ENCODE measurements around the gene NTRK1.

The NTRK1 gene

DNA sequence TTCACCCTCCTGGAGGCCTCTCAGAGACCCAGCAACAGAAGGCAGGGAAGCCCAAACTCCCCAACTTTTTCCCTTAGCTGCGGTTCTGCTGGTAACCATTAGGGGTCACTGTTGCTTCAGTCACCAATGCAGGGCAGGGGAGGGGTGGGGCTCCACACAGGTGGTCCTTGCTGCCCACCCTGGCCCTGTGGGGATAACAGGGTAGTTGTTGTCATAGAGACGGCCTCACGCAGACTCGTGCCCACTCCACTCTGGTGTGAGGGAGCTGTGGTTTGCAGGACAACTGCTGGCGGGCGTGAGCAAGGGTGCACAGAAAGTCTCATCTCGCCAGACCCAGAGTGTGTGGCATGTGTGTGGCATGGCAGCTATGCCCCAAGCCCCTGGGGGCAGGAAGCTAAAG lies 21.7 kb upstream of the NTRK1 start:
- DNase-seq (ENCODE audit: low read depth) = no peak

DNA sequence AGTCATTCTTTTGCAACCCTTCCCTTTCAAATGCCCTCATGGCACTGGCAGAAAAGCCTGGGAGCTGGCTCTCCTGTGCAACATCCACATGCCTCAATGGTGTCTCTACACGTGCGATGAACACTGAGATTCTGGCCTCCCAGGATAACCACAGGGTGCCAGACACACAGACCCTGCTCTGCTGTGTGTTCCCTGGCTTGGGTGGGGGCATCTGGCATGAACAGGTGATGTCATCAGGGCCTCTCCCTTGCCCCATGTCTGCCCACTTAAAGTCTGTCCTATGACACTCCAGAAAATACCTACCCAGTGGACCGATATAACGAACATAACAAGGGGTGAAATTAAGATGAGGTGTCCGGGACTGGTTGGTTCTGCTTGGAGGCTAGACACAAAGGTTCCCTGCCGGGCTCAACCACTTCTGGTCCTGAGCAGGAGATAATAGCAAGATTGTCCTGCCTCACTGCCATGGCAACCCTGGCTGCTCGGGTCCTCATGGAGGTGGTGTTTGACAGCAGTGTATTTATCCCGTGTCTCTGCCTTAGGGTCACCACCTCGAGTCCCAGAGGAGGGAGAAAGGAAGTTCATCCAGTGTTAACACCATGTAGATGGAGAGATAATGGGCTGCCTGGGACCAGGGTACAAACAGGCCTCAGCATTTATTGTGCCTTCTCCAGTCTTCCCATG lies 21.1 kb upstream of the NTRK1 start:
- no peak for DNase-seq (ENCODE audit: low read depth)

GRCh38 chr1:156840186-156840897 lies 20.3 kb upstream of the NTRK1 start:
- no peak for DNase-seq (ENCODE audit: low read depth)

DNA sequence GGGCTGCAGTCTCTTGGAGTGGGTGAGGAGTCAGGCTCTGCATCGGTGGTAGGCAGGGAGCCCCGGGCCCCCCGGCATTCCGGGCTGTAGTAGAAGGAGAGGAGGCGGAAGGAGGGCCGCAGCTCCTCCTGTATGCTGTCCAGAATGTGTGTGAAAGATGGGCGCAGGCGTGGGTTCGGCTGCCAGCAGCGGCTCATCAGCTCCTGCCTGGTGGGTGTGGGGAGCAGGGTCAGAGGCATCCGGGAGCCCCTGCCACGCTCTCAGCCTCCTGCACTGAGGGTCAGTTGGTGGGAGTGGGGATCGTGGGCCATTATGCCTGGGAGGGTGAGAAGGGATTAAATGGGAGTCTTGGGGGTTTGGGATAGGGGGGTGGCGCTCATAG lies 19.8 kb upstream of the NTRK1 start:
- DNase-seq (ENCODE audit: low read depth) = no peak

GRCh38 chr1:156841295-156841855 lies 19.3 kb upstream of the NTRK1 start:
- no peak for DNase-seq (ENCODE audit: low read depth)

GRCh38 chr1:156842618-156843300 lies 17.9 kb upstream of the NTRK1 start:
- DNase-seq (ENCODE audit: low read depth) = no peak

GRCh38 chr1:156844102-156844501 lies 16.6 kb upstream of the NTRK1 start:
- DNase-seq (ENCODE audit: low read depth) = no peak

DNA sequence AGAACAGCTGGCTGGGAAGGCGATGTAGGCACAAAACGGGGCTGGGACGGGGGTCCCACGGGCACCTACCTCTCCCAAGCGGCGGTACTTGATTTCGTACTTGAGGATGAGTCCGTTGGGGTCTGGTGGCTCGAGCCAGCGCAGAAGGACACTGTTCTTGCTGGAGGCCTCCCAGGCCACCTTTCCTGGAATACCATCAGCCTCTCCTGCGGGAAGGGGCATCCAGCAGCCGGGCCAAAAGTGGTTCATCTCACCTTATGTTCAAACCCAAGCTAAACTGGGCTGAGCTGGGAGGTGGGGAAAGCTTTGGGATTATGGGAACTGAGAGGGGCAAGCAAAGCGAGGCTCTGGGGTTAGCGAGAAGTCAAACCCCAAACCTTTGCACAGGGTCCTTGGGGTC lies 16.0 kb upstream of the NTRK1 start:
- no peak for DNase-seq (ENCODE audit: low read depth)

DNA sequence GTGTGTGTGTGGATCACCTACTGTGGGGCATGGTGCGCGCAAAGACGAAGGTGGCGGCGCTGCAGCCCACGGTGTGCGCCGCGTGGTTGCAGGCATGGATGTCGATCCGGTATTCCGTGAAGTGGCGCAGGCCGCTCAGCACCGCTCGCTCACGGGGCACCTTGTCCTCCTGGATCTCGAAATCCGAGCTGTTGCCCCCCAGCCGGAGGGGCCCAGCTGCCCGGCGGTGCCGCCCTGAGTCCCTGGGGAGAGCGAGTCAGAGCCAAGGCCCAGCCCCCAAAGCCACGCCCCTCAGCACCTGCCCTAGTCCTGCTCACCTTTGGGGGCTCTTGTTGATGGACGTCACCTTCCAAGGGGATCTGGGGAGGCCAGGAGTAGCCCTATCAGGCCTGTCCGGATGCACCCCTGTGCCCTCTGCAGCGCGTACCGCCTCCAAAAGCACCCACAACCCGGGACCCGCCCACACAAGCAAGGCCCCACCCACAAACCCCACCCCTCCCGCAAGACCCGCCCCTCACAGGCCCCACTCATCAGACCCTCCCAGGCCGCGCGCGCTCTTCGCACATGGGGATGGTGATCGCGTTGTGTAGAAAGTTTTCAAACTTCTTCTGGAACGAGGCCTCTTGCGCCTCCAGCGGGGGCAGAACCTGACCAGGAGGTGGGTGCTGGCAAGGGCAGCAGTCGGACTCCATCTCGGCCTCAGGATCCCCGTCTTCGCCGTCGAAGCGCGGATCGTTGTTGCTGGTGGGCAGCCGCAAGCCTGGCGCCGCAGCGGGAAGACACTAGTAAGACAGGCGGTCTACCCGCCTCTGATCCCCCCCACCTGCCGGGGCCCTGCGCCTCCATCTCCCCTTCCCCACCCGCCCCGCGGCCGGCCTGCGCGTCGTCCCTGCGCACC lies 15.4 kb upstream of the NTRK1 start:
- no peak for DNase-seq (ENCODE audit: low read depth)

- DNase-seq (ENCODE audit: low read depth) = no peak
Measured at GRCh38 chr1:156845953-156846545, 14.6 kb upstream of the NTRK1 start.

- no peak for DNase-seq (ENCODE audit: low read depth)
Measured at GRCh38 chr1:156846643-156847042, 14.0 kb upstream of the NTRK1 start.

DNA sequence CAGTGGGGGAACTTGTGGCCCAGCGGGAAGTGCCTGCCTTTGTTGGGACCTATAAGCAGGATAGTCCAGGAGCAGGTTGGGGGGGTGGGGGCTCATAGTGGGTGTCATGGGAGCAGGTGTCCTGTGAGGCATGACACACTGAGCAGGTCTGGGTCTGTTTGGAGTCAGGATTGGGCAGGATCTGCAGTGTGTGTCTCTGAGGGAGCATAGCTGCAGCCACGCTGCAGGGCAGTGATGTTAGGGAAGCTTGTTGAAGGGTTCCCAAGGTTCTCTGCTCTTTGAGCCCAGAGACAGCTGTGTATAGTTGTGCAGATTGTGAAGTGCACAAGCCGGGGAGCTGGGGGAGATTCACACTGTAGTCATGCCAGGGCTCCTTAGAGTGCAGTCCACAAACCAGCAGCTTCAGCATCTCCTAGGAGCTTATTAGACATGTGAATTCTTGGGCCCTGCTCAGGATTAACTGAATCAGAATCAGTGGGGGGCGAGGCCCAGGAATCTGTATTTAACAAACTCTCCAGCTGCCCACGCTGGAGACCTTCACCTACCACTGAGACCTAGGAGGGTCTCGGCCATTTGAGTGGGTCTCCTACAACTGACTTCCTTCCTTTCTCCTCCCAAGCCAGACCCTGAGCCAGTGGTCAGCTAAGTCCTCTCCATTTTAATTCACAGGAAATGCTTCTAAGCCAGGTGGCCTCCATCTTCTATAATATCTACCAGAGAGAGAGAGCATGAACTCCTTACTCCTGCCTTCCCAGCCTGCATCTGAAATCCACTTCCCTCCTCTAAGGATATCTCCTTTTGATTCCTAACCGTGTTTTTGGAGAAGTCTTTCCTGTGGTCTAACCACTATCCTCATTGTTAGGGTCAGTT lies 12.8 kb upstream of the NTRK1 start:
- no peak for DNase-seq (ENCODE audit: low read depth)

- DNase-seq (ENCODE audit: low read depth) = peak; percentile 50
Measured at GRCh38 chr1:156848461-156849150, 12.1 kb upstream of the NTRK1 start.

- no peak for DNase-seq (ENCODE audit: low read depth)
Measured at GRCh38 chr1:156849151-156849496, 11.5 kb upstream of the NTRK1 start.

DNA sequence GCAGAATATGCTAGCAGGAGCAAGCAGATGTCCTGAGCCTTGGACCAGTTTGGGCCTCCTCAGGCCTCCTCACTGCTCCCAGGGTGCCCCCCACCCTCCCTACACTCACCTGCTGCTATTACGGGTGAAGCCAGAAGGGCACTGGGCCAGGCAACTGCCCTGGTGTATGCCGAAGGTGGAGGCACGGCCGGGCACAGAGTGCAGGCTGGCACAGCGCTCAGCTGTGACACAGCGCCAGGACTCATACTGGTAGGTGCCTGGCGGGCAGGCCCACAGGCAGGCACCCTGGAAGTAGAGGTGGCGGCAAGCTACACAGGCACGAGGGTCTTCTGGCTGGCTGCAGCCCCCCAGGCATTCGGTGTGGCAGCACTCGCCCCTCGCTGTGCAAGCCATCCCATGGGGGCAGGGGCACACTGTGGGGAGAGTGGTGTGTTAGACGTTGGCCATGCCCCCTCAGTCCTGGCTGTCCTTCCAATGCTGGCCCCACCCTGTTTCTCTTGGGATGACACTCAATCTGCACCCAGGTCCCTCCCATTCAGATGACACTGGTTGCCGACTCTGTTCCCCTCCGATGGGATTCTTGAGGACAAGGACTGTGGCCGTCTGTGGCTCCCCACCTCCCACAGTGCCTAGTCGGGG lies 8.8 kb upstream of the NTRK1 start:
- no peak for DNase-seq (ENCODE audit: low read depth)

- DNase-seq (ENCODE audit: low read depth) = no peak
Measured at GRCh38 chr1:156852418-156852874, 8.2 kb upstream of the NTRK1 start.

- DNase-seq (ENCODE audit: low read depth) = no peak
Measured at GRCh38 chr1:156853761-156854160, 6.9 kb upstream of the NTRK1 start.

DNA sequence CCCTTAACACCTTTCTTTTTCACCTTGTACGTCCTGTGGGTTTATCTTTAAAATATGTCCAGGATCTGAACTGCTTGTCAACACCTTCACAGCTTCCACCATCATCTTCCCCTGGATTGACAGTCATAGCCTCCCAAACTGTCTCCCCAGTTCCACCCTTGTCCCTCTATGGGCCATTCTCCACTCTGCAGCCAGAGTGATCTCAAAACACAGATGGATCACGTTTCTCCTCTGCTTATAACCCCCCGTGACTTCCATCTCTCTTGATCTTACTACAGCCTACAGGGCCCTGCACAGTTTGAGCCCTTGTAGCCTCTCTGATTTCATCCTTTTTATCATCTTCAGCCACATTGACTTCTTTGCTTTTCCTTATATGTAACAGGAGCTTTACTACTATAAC lies 6.0 kb upstream of the NTRK1 start:
- no peak for DNase-seq (ENCODE audit: low read depth)

GRCh38 chr1:156856282-156856785 lies 4.3 kb upstream of the NTRK1 start:
- DNase-seq (ENCODE audit: low read depth) = no peak
